Myocyte (in vitro differentiated cells): Measurements from ENCODE around the gene NGEF. TPM values are rescaled to one million over a fixed set of nuclear protein-coding genes. Genes with fewer than 3 reads are reported as not detected.
"Not testable (repeated sequence)": the region's sequence is repeated elsewhere in the genome, so short reads cannot be mapped to it uniquely, and the experiment has no call there.

ENCODE experiments used
- DNase-seq: peaks from one replicate; pipeline ENCODE4 v3.0.0-alpha.2; 2012; ENCODE audit warnings: low read depth
- total RNA-seq: library from RNA; depleted of rRNA; stranded (reverse); fragments of >200 nt; gene quantifications from 2 replicates; pipeline ENCODE4 v1.2.3, GENCODE V29; 2014

NGEF gene
- total RNA-seq, 1 donor from 2014 or later, result 0.19 TPM

DNA sequence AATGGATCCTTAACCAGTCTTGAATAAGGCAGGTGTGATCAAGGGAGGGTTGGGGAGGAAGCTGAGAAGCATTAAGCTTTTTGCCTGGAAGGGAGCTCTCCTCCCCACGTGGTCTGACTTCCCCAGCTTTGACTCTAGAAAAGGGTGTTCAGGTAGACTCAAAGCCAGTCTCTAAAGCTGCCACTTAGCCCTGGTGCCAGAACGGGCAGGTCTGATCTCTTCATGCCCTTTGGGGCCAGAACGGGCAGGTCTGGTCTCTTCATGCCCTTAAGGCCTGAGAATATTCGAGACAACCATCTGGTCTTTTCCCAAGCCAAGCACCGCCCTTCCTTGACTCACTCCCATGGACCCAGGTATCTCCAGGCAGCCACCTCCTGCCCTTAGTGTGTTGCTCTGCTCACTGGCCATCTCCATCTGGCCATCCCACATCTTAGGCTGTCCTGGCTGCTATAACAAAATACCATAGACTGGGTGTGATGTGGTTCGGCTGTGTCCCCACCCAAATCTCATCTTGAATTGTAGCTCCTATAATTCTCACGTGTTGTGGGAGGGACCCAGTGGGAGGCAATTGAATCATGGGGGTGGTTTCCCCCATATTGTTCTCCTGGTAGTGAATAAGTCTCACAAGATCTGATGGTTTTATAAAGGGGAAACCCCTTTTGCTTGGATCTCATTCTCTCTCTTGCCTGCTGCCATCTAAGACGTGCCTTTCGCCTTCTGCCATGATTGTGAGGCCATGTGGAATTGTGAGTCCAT is 83.6 kb downstream of the NGEF start:
- DNase-seq, result no peak

- DNase-seq, result no peak
Observed at GRCh38 chr2:232928551-232929302, 84.3 kb downstream of the NGEF start.

DNA sequence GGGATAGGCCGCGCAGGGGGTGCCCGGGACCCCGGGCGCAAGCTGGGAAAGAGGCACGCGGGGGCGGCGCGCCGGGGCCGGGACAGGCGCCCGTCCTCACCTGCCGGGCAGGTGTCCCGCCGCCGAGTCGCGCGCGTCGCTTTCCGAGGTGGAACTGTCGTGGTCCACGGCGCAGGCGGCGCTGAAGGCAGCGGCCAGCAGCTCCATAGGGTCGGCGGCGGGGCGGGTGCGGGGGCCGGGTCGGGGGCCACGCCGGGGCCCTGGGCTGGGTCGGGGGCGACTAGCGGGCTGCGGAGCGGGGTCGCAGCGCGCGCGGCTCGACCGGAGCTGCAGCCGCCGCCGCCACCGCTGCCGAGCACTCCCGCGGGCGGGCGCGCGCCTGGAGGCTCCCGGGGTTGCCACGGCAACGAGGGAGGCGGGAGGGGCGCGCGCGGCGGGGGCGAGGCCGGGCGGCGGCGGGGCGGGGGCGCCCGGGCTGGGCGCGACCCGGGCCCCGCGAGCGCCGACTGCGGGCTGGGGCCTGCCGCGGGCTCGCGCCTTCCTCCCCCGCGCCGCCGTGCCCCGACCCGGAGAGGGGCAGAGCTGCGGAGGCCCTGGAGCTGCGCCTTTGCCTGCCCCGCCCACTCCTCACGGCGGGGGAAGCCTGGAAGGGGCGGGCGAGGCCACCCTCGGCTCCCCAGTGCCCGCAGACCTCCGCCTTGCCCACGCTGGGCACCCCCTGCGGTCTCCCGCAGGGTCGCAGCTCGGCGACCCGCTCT is 85.1 kb downstream of the NGEF start:
- no peak for DNase-seq

DNA sequence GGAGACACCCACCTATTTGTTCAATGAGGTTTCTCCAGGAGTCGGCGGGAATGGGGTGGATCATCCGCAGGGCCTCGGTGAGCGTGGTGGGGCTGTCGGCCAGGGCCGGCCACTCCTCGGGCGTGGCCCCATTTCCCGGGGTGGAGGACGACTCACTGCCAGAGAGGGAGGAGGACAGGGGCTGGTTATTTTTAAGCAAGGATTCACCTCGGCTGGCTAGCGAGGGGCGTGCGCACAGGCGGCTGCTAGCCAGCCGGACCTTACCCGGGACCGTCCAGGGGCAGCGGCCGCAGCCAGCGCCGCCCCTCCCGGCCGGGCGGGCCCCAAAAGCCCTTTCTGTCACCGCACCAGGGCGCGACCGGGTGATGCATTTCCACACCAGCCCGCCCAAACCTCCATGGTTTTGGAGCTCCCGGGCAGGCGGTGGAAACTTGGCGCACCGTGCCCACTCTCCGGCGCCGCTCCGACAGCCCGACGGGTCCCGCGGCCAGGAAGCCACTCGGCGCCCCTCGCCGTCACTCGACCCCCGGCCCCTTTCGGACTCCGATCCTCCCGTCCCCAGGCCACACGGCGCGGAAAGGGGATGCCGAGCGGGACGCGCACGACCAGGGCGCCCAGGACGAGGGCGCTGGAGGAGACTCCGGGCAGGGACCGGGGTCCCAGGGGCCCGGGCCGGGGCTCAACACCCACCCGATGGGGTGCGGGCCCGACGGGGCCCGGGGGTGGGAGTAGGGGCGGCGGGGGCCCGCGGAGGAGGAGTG is 85.8 kb downstream of the NGEF start:
- DNase-seq, result peak; percentile 7

DNA sequence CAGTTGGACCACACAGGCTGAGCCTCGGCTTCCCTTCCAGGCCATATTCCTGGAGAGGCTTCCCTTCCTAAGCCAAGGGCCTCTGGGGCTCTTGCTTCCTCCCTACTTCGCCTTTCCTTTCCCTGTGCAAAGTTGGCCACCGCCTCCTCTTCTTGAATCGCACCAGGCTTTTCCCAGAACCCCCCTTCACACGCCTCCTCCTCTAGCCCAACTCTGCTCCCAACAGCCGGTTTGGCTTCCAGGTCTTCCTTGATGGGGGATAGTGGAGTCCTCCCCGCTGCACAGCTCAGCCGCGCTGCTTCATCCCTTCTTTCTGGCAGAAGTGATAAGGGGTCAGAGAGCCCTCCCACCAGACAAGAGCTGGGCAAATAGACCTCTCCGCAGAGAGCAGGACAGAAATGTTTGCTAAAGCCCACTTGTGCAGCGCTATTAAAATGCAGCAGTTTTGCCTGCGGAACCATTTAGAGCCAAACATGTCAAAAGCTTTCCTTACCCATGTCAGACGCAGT is 86.6 kb downstream of the NGEF start:
- no peak for DNase-seq

DNA sequence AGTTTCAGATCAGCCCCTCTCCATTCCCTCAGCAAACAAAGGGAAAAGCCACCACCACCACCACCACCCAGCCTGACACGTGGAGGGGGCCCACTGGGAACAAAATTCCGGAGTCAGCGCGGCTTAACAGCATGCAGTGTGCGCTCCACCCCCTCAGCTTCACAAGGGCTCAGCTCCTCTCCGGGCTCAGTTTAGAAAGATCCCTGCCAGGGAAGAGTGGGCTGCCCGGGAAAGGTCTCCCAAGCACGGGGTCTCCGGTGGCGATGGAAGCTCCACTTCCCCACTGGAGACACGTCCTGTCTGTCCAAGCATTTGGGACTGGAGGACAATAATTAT is 87.3 kb downstream of the NGEF start:
- no peak for DNase-seq

DNA sequence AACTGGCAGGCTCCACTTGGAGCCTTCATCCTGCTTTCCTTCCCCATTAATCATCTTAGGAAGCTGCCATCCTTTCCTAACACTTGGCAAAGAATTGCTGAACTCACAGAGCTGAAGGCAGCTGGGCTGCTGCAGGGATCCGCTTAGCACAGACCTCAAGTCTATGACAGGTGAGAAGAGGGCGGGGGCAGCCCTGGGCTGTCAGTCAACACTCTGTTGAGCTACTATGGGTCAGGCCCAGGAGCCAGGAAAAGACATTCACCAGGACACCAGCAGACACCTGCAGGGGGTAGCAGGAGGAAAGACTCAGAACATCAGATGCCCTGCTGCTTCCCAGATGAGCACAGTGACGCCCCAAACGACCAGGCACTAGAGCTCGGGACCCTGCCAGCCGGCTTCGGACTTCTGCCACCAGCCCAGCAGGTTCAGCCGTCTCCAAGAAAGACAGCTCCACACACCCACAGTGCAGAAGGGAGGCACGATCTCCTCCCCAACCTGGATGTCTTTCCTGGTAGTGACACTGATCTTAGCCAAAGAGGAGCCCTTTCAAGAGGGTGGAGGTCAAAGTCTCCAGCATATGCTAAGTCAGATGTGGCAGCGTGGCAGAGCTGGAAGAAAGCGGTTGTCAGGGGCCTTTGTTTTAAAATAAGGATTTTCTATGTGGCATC is 87.8 kb downstream of the NGEF start:
- peak; percentile 71 for DNase-seq

DNA sequence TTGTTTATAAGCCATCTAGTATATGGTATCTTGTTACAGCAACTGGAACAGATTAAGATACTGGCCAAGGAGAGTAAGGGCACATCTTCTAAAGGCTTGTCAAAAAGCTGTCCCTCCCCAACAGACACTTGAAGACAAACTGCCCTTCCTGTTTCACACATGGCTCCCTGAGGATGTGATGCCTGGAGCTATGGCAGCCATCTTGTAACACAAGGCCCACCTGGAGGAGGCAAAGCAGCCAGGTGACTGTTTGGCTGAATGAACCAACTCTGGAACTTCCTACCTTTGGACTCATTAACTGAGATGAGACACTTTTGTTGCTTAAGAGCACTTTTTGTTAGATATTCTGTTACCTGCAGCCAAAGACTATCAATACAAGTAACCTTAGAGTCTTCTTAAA is 88.6 kb downstream of the NGEF start:
- DNase-seq, result no peak

- no peak for DNase-seq
Observed at GRCh38 chr2:232920760-232921159, 92.3 kb downstream of the NGEF start.

GRCh38 chr2:232920055-232920454 is 93.0 kb downstream of the NGEF start:
- no peak for DNase-seq

GRCh38 chr2:232919141-232919540 is 93.9 kb downstream of the NGEF start:
- no peak for DNase-seq

DNA sequence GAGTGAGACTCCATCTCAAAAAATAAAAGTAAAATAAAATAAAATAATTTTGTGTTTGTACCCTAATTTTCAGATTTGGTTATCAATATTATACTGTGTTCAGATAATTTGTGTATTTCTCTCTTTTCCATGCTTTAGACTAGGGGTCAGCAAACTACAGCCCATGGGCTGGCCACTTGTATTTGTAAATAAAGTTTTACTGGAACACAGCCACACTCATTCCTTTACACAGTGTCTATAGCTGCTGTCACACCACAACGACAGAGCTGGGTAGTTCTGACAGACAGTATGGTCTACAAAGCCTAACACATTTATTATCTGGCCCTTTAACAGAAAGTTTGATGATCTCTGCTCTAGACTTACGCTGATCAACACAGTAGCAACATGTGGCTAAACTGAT is 99.2 kb downstream of the NGEF start:
- DNase-seq, result no peak

DNA sequence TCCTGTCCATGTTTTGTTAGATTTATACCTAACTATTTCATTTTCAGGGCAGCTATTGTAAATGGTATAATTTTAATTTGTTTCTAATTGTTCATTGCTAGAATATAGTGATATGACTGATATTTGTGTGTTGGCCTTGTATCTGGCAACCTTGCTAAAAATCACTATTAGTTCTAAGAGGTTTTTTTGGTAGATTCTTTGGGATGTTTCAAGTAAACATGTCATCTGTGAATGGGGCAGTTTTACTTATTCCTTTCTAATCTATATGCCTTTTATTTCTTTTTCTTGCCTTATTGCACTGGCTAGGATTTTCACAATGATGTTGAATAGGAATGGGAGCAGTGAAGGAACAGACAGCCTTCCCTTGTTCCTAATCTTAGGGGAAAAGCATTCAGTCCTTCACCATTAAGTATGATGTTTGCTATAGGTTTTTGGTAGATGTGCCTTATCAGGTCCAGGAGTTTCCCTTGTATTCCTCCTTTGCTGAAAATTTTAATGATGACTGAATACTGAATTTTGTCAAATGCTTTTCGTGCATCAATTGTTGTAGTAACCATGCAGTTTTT is 101.3 kb downstream of the NGEF start:
- no peak for DNase-seq

DNA sequence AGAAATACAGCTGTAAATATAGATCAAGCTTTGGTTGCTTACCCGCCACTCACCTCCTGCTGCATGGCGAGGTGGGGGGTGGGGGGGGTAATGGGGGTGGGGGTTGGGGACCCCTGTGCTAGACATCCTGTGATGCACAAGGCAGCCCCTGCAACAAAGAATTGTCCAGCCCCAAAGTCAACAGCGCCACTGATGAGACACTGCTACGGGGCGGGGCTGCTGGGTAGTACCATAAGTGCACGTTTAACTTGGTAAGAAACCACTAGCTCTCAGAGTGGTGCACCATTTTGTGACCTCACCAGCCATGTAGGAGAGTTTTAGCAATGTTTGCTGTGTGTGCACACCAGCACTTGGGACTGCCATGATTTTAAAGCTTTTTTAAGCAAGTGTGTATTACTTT is 102.7 kb downstream of the NGEF start:
- DNase-seq, result no peak

DNA sequence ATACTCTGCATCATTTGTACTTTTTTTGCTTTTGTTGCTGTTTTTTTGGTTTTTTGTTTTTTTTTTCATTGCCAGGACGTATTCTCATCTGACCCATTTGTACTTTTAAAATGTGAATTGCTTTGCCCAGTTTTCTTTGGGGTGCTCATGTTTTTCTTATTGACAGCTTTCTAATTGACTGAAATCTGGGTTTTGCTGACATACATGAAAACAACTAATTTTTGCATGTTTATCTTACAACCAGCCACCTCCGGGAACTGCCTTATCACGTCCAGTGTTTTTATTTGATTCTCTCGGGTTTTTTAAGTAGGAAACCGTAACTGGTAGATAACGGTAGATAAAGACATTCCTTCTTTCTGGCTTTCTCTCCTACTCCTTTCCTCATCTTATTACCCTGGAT is 104.4 kb downstream of the NGEF start:
- DNase-seq, result no peak

DNA sequence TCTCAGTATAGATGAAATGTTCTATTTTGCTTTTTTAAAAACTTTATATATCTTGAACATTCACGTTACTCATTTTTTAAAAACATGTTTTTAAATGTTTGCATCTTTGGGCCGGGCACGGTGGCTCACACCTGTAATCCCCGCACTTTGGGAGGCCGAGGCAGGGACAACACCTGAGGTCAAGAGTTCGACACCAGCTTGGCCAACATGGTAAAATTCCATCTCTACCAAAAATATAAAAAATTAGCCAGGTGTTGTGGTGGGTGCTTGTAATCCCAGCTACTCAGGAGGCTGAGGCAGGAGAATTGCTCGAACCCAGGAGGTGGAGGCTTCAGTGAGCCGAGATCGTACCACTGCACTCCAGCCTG is 105.4 kb downstream of the NGEF start:
- DNase-seq, result not testable (repeated sequence)

- not testable (repeated sequence) for DNase-seq
Observed at GRCh38 chr2:232906867-232907717, 106.0 kb downstream of the NGEF start.

DNA sequence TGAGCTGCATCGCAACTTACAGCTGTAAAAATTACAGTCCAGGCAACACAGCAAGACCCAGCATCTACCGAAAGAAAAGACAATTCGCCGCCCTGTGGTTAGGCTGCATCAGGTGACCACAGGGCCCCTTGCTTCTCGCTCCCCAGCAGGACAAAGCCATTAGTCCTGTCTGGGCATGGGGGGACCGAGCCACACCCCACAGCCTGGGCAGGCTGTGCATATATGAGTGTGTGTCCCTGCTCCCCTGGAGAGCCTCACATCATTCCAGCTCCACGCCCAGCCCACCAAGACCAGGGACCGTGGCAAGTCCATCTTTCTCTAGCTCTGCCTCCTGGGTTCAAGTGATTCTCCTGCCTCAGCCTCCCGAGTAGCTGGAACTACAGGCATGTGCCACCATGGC is 109.1 kb downstream of the NGEF start:
- DNase-seq, result no peak
